Measurements from ENCODE around the gene OXT. TPM values are rescaled to one million over a fixed set of nuclear protein-coding genes. Genes with fewer than 3 reads are reported as not detected.

OXT gene
- total RNA-seq (2022; extraction: Qiagen RNA extraction): not detected in 5 replicates

DNA sequence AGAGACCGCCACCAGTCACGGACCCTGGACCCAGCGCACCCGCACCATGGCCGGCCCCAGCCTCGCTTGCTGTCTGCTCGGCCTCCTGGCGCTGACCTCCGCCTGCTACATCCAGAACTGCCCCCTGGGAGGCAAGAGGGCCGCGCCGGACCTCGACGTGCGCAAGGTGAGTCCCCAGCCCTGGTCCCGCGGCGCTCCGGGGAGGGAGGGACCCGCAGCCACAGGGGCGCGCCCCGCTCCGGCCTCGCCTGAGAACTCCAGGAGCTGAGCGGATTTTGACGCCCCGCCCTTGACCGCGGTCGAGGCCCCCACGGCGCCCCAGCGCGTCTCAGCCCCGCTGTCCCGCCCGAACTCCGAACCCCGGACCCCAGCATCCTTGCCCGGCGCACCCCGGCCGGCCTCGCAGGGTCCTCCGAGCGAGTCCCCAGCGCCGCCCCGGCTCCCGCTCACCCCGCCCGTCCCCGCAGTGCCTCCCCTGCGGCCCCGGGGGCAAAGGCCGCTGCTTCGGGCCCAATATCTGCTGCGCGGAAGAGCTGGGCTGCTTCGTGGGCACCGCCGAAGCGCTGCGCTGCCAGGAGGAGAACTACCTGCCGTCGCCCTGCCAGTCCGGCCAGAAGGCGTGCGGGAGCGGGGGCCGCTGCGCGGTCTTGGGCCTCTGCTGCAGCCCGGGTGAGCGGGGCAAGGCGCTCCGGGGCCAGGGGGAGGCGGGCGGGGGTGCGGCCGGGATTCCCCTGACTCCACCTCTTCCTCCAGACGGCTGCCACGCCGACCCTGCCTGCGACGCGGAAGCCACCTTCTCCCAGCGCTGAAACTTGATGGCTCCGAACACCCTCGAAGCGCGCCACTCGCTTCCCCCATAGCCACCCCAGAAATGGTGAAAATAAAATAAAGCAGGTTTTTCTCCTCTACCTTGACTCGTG is at the start of gene OXT:
Gene OXT (plus strand): TSS at position 11 of the 920 bp plus-strand sequence. CDS start 36 bp downstream, at position 47.

DNA sequence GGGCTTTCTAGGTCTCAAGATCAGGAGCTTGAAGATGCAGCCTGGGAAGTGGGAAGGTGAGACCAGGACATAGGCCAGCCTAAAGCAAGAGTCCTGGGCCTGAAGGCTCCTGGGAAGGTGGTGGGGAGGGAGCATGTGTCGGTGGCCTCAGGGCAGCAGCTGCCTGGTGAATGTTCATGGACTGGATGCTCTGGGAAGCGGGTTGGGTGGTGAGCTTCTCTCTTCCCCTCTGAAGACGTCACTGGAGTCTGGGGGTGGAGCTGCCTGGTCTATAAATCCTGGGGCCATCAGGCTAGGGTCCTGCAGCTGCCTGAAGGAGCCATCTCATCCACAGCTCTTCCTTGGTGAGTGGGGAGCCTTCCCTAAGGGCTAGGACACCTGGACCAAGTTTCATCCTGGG is 28.1 kb upstream of the OXT start, which contains the start of gene GNRH2:
Gene GNRH2 (plus strand): TSS at position 301 of the 400 bp plus-strand sequence. CDS start 793 bp downstream, outside the sequence.

GRCh38 chr20:3045816-3046676 is 25.4 kb upstream of the OXT start, which contains the start of gene MRPS26:
Gene MRPS26, plus strand, starts transcription at chr20:3046052. Its CDS starts 17 bp downstream, at chr20:3046069.

GRCh38 chr20:3084283-3084985 is 13.0 kb downstream of the OXT start, which contains the start of gene AVP:
Gene AVP, minus strand, starts transcription at chr20:3084724. Its CDS starts 50 bp downstream, at chr20:3084674.

Other genes with a start within 250 kb of the OXT start
- 17.6 to 28.9 TPM (median 26.2 TPM) in 5 replicates for gene PCED1A, start 231.0 kb upstream of the OXT start, total RNA-seq (2022; extraction: Qiagen RNA extraction)
- gene VPS16, start 230.9 kb upstream of the OXT start, total RNA-seq (2022; extraction: Qiagen RNA extraction): 24.5 to 36.5 TPM (median 33.8 TPM) in 5 replicates
- 33.7 to 41.1 TPM (median 38.3 TPM) in 5 replicates for gene PTPRA, start 198.1 kb upstream of the OXT start, total RNA-seq (2022; extraction: Qiagen RNA extraction)
- gene GNRH2, start 28.0 kb upstream of the OXT start, total RNA-seq (2022; extraction: Qiagen RNA extraction): 0.41 TPM in 1 of 5 replicates, not detected in the others
- gene MRPS26, start 25.6 kb upstream of the OXT start, total RNA-seq (2022; extraction: Qiagen RNA extraction): 107 to 165 TPM (median 150 TPM) in 5 replicates
- not detected in 5 replicates for gene AVP, start 13.1 kb downstream of the OXT start, total RNA-seq (2022; extraction: Qiagen RNA extraction)
- gene FASTKD5, start 88.2 kb downstream of the OXT start, total RNA-seq (2022; extraction: Qiagen RNA extraction): 47.0 to 51.4 TPM (median 50.9 TPM) in 5 replicates
- 4.5 to 5.7 TPM (median 5.4 TPM) in 5 replicates for gene UBOX5, start 88.2 kb downstream of the OXT start, total RNA-seq (2022; extraction: Qiagen RNA extraction)
- 4.0 to 5.5 TPM (median 5.2 TPM) in 5 replicates for gene LZTS3, start 101.9 kb downstream of the OXT start, total RNA-seq (2022; extraction: Qiagen RNA extraction)
- gene DDRGK1, start 133.1 kb downstream of the OXT start, total RNA-seq (2022; extraction: Qiagen RNA extraction): 73.3 to 106 TPM (median 95.1 TPM) in 5 replicates
- 126 to 143 TPM (median 130 TPM) in 5 replicates for gene ITPA, start 137.9 kb downstream of the OXT start, total RNA-seq (2022; extraction: Qiagen RNA extraction)
- gene SLC4A11, start 167.6 kb downstream of the OXT start, total RNA-seq (2022; extraction: Qiagen RNA extraction): 8.7 to 10.7 TPM (median 9.9 TPM) in 5 replicates

Data from A549 treated with Mapracorat at 1 μM for 4 hours (cell line).